ENCODE results near the gene CYSRT1.

The CYSRT1 gene

GRCh38 chr9:137234055-137234697, 9.2 kb downstream of the CYSRT1 start:
- Histone ChIP-seq H3K4me3 (ENCODE audit: low read depth, low read length) (no peak overlapping the region), H3K36me3 (no peaks in the 10 kb centered on the region), H3K9me3 (no peaks in the 10 kb centered on the region), H3K4me1 (peaks cover 7% of the 10 kb centered on the region), H3K27me3 (no peaks in the 10 kb centered on the region)
- DNase-seq: no peak
- TF ChIP-seq, protein P1, sequence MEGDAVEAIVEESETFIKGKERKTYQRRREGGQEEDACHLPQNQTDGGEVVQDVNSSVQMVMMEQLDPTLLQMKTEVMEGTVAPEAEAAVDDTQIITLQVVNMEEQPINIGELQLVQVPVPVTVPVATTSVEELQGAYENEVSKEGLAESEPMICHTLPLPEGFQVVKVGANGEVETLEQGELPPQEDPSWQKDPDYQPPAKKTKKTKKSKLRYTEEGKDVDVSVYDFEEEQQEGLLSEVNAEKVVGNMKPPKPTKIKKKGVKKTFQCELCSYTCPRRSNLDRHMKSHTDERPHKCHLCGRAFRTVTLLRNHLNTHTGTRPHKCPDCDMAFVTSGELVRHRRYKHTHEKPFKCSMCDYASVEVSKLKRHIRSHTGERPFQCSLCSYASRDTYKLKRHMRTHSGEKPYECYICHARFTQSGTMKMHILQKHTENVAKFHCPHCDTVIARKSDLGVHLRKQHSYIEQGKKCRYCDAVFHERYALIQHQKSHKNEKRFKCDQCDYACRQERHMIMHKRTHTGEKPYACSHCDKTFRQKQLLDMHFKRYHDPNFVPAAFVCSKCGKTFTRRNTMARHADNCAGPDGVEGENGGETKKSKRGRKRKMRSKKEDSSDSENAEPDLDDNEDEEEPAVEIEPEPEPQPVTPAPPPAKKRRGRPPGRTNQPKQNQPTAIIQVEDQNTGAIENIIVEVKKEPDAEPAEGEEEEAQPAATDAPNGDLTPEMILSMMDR (IDR thresholded peaks at IDR 0.05; ENCODE audit: low read depth, low read length): no peak

- no peaks in the 10 kb centered on the region for H3K36me3 ChIP-seq
- H3K9me3 ChIP-seq: no peaks in the 10 kb centered on the region
- H3K27me3 ChIP-seq: no peaks in the 10 kb centered on the region
- DNase-seq: no peak
- H3K4me1 ChIP-seq: peaks cover 4% of the 10 kb centered on the region
- no peak overlapping the region for H3K4me3 ChIP-seq (ENCODE audit: low read depth, low read length)
- TF ChIP-seq, protein P1 (IDR thresholded peaks at IDR 0.05; ENCODE audit: low read depth, low read length): no peak
Measured at GRCh38 chr9:137234758-137235423, 9.9 kb downstream of the CYSRT1 start.

- no peak overlapping the region for H3K4me3 ChIP-seq (ENCODE audit: low read depth, low read length)
- H3K36me3 ChIP-seq: no peaks in the 10 kb centered on the region
- TF ChIP-seq, protein P1 (IDR thresholded peaks at IDR 0.05; ENCODE audit: low read depth, low read length): peak; percentile 25
- H3K4me1 ChIP-seq: peaks cover 4% of the 10 kb centered on the region
- no peaks in the 10 kb centered on the region for H3K27me3 ChIP-seq
- DNase-seq: no peak
- H3K9me3 ChIP-seq: no peaks in the 10 kb centered on the region
Measured at GRCh38 chr9:137235424-137236237, 10.7 kb downstream of the CYSRT1 start.

DNA sequence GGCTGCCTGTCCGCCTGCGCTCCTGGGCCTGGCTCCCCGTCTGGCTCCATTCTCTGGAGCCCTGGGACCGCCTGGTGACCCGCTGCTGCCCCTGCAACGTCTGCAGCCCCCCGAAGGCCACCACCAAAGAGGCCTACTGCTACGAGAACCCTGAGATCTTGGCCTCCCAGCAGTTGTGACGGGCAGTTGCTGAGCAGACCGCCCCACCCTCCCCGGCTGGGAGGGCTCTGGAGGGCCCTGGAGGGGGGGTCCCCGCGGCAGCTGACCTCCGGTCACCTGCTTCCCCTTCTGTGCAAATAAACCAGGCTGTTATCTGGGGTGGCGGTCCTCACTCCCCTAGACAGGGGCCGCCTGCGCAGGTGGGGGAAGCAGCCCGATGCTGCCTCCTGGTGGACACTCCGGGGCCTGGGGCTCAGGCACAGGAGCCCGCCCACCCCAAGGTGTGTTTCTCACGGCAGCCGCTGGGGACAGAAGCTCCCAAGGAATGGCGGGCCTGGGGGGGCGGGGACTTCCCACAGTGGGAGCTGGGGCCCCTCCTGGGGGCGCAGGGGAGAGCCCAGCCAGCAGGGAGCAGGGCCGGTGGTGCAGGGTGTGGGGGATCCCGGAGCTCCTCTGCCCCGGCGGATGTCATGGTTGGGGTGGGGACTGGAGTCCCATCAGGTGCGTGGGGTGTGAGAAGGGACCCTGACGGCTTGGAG, 11.4 kb downstream of the CYSRT1 start:
- H3K4me1 ChIP-seq: peaks cover 4% of the 10 kb centered on the region
- TF ChIP-seq, protein P1 (IDR thresholded peaks at IDR 0.05; ENCODE audit: low read depth, low read length): peak; percentile 95
- H3K27me3 ChIP-seq: no peaks in the 10 kb centered on the region
- no peaks in the 10 kb centered on the region for H3K9me3 ChIP-seq
- H3K4me3 ChIP-seq (ENCODE audit: low read depth, low read length): no peak overlapping the region
- no peaks in the 10 kb centered on the region for H3K36me3 ChIP-seq
- DNase-seq: peak; percentile 94

GRCh38 chr9:137236936-137237421, 12.0 kb downstream of the CYSRT1 start:
- DNase-seq: no peak
- TF ChIP-seq, protein P1 (IDR thresholded peaks at IDR 0.05; ENCODE audit: low read depth, low read length): no peak
- H3K36me3 ChIP-seq: peaks cover 3% of the 10 kb centered on the region
- H3K4me1 ChIP-seq: peaks cover 4% of the 10 kb centered on the region
- H3K27me3 ChIP-seq: no peaks in the 10 kb centered on the region
- H3K4me3 ChIP-seq (ENCODE audit: low read depth, low read length): no peak overlapping the region
- H3K9me3 ChIP-seq: no peaks in the 10 kb centered on the region

Measured in BE2C (cell line).